GM10266 (cell line): ENCODE data around the gene FURIN.

Source experiments
- DNase-seq: peaks from one replicate; pipeline ENCODE4 v3.0.0; 2012; ENCODE audit errors: extremely low spot score
- CTCF ChIP-seq: IDR thresholded peaks from 2 replicates; pipeline ENCODE4 v1.5.1; 2012; ENCODE audit warnings: mild to moderate bottlenecking, low read depth; ENCODE audit not compliant: control insufficient read depth, insufficient read depth; ENCODE audit errors: missing control alignments

FURIN gene

GRCh38 chr15:90915216-90915807 is 46.9 kb downstream of the FURIN start:
- TF ChIP-seq CTCF, result no peak
- no peak for DNase-seq

GRCh38 chr15:90915808-90916440 is 47.5 kb downstream of the FURIN start:
- no peak for DNase-seq
- no peak for TF ChIP-seq CTCF

GRCh38 chr15:90916461-90916860 is 48.1 kb downstream of the FURIN start:
- DNase-seq, result no peak
- no peak for TF ChIP-seq CTCF

- no peak for TF ChIP-seq CTCF
Measured at GRCh38 chr15:90917569-90917968, 49.2 kb downstream of the FURIN start.

GRCh38 chr15:90918034-90918788 is 49.8 kb downstream of the FURIN start:
- no peak for DNase-seq
- no peak for TF ChIP-seq CTCF

More at GRCh38 chr15:90917569-90917968, 49.2 kb downstream of the FURIN start:
- DNase-seq, result no peak

GRCh38 chr15:90918835-90919234 is 50.4 kb downstream of the FURIN start:
- no peak for DNase-seq
- TF ChIP-seq CTCF, result no peak

- TF ChIP-seq CTCF, result no peak
Measured at GRCh38 chr15:90921887-90922286, 53.5 kb downstream of the FURIN start.

GRCh38 chr15:90922712-90923322 is 54.4 kb downstream of the FURIN start:
- DNase-seq, result peak; percentile 74

More at GRCh38 chr15:90921887-90922286, 53.5 kb downstream of the FURIN start:
- DNase-seq, result no peak
